DMS114 treated with DMSO at 0.1 percent for 48 hours (cell line): ENCODE data around the gene UBTD1.

Experiments
- DNase-seq: peaks from one replicate; lab custom pipeline; 2025; ENCODE audit not compliant: unreplicated experiment; lab: John Stamatoyannopoulos, UW

Gene UBTD1

GRCh38 chr10:97482381-97482780 lies 16.3 kb upstream of the UBTD1 start:
- DNase-seq: no peak

- no peak for DNase-seq
Observed at GRCh38 chr10:97483506-97483905, 15.2 kb upstream of the UBTD1 start.

- no peak for DNase-seq
Observed at GRCh38 chr10:97483921-97484320, 14.8 kb upstream of the UBTD1 start.

- DNase-seq: no peak
Observed at GRCh38 chr10:97485647-97486281, 13.0 kb upstream of the UBTD1 start.

GRCh38 chr10:97490592-97490991 lies 8.1 kb upstream of the UBTD1 start:
- no peak for DNase-seq

GRCh38 chr10:97494151-97494550 lies 4.6 kb upstream of the UBTD1 start:
- no peak for DNase-seq

- no peak for DNase-seq
Observed at GRCh38 chr10:97494863-97495506, 3.7 kb upstream of the UBTD1 start.

GRCh38 chr10:97497572-97498075 lies 1.1 kb upstream of the UBTD1 start:
- DNase-seq: peak; percentile 86

GRCh38 chr10:97498076-97498840 lies 466 bp upstream of the UBTD1 start, which contains the start of gene MMS19:
Gene MMS19, minus strand, starts transcription at chr10:97498422. Its CDS starts 38 bp downstream, at chr10:97498384.
- peak; percentile 98 for DNase-seq

- no peak for DNase-seq
Observed at GRCh38 chr10:97499561-97500296, 1.0 kb downstream of the UBTD1 start.

- no peak for DNase-seq
Observed at GRCh38 chr10:97500297-97500575, 1.5 kb downstream of the UBTD1 start.

- no peak for DNase-seq
Observed at GRCh38 chr10:97502916-97503315, 4.2 kb downstream of the UBTD1 start.

GRCh38 chr10:97503406-97503805 lies 4.7 kb downstream of the UBTD1 start:
- no peak for DNase-seq

- no peak for DNase-seq
Observed at GRCh38 chr10:97505152-97505551, 6.4 kb downstream of the UBTD1 start.

- no peak for DNase-seq
Observed at GRCh38 chr10:97506199-97506991, 7.7 kb downstream of the UBTD1 start.

GRCh38 chr10:97508342-97508741 lies 9.6 kb downstream of the UBTD1 start:
- DNase-seq: no peak

- DNase-seq: no peak
Observed at GRCh38 chr10:97509120-97509680, 10.5 kb downstream of the UBTD1 start.

GRCh38 chr10:97510686-97511085 lies 12.0 kb downstream of the UBTD1 start:
- no peak for DNase-seq

- no peak for DNase-seq
Observed at GRCh38 chr10:97511711-97512440, 13.2 kb downstream of the UBTD1 start.

- no peak for DNase-seq
Observed at GRCh38 chr10:97512993-97513392, 14.3 kb downstream of the UBTD1 start.
